Dedifferentiated amniotic fluid mesenchymal stem cell (primary cell): ENCODE results near the gene DCAF17.
"Not testable (repeated sequence)": the region's sequence is repeated elsewhere in the genome, so short reads cannot be mapped to it uniquely, and the experiment has no call there.

Source experiments
- DNase-seq: peaks from one replicate; pipeline ENCODE4 v3.0.0-alpha.2; 2016; ENCODE audit errors: extremely low spot score

DCAF17 gene

GRCh38 chr2:171459498-171459897 lies 25.5 kb downstream of the DCAF17 start:
- no peak for DNase-seq

- DNase-seq, result no peak
Observed at GRCh38 chr2:171460537-171460936, 26.5 kb downstream of the DCAF17 start.

- no peak for DNase-seq
Observed at GRCh38 chr2:171469176-171469575, 35.1 kb downstream of the DCAF17 start.

GRCh38 chr2:171470129-171470528 lies 36.1 kb downstream of the DCAF17 start:
- no peak for DNase-seq

- no peak for DNase-seq
Observed at GRCh38 chr2:171475979-171476378, 42.0 kb downstream of the DCAF17 start.

- no peak for DNase-seq
Observed at GRCh38 chr2:171478345-171478744, 44.3 kb downstream of the DCAF17 start.

- DNase-seq, result no peak
Observed at GRCh38 chr2:171479154-171479814, 45.3 kb downstream of the DCAF17 start.

GRCh38 chr2:171480908-171481307 lies 46.9 kb downstream of the DCAF17 start:
- DNase-seq, result no peak

- no peak for DNase-seq
Observed at GRCh38 chr2:171482308-171482707, 48.3 kb downstream of the DCAF17 start.

- no peak for DNase-seq
Observed at GRCh38 chr2:171482877-171483276, 48.9 kb downstream of the DCAF17 start.

- no peak for DNase-seq
Observed at GRCh38 chr2:171483793-171484192, 49.8 kb downstream of the DCAF17 start.

- DNase-seq, result no peak
Observed at GRCh38 chr2:171485116-171485515, 51.1 kb downstream of the DCAF17 start.

GRCh38 chr2:171487201-171487600 lies 53.2 kb downstream of the DCAF17 start:
- DNase-seq, result no peak

GRCh38 chr2:171487803-171488259 lies 53.8 kb downstream of the DCAF17 start:
- DNase-seq, result no peak

GRCh38 chr2:171490577-171490976 lies 56.6 kb downstream of the DCAF17 start:
- DNase-seq, result no peak

- DNase-seq, result no peak
Observed at GRCh38 chr2:171491292-171491691, 57.3 kb downstream of the DCAF17 start.

GRCh38 chr2:171492664-171493063 lies 58.6 kb downstream of the DCAF17 start:
- DNase-seq, result no peak

GRCh38 chr2:171497664-171498063 lies 63.6 kb downstream of the DCAF17 start:
- not testable (repeated sequence) for DNase-seq

GRCh38 chr2:171505374-171505773 lies 71.3 kb downstream of the DCAF17 start:
- DNase-seq, result no peak

GRCh38 chr2:171509945-171510731 lies 76.1 kb downstream of the DCAF17 start:
- no peak for DNase-seq

GRCh38 chr2:171512014-171512413 lies 78.0 kb downstream of the DCAF17 start:
- no peak for DNase-seq

GRCh38 chr2:171512683-171513195 lies 78.7 kb downstream of the DCAF17 start:
- no peak for DNase-seq

- no peak for DNase-seq
Observed at GRCh38 chr2:171513719-171514160, 79.7 kb downstream of the DCAF17 start.
